DND-41 (cell line): Measurements from ENCODE around the gene NBL1.

ENCODE experiments used
- ATAC-seq: fragments of 200-7000 bp; cut with Tn5 transposase; 3 replicates; pipeline ENCODE4 v1.9.1; 2021; ENCODE audit warnings: low read depth; ENCODE audit not compliant: insufficient read depth
- DNase-seq: peaks from one replicate; pipeline ENCODE4 v3.0.0-alpha.2; 2020
- H2AFZ ChIP-seq: 2 replicates; pipeline ENCODE4 v1.6.0; 2012; ENCODE audit warnings: low read depth, low read length
- H3K27ac ChIP-seq: 2 replicates; pipeline ENCODE4 v1.5.1; 2012; ENCODE audit warnings: low read length, inconsistent platforms
- H3K27me3 ChIP-seq: fragments of 200-600 bp; sonication (generic); 2 replicates; pipeline ENCODE4 v1.6.0; 2012; ENCODE audit warnings: low read length, mild to moderate bottlenecking, inconsistent platforms; ENCODE audit not compliant: insufficient read depth, poor library complexity
- H3K36me3 ChIP-seq: 2 replicates; pipeline ENCODE4 v1.5.1; 2012; ENCODE audit warnings: low read length, inconsistent platforms; ENCODE audit not compliant: insufficient read depth
- H3K4me1 ChIP-seq: 2 replicates; pipeline ENCODE4 v1.5.1; 2012; ENCODE audit warnings: mild to moderate bottlenecking, low read length; ENCODE audit not compliant: insufficient read depth
- H3K4me2 ChIP-seq: 2 replicates; pipeline ENCODE4 v1.6.0; 2012; ENCODE audit warnings: mild to moderate bottlenecking, moderate library complexity, low read length, inconsistent platforms; ENCODE audit not compliant: insufficient read depth
- H3K4me3 ChIP-seq, 2 experiments: fragments of 200-600 bp in 1 of 2; shearing (Covaris generic) in 1 of 2; 2 replicates each; pipeline ENCODE4 v1.5.1; 2012 to 2016; ENCODE audit warnings: inconsistent platforms in 2 of 2, low read length in 2 of 2, mild to moderate bottlenecking in 2 of 2, low read depth in 1 of 2, moderate library complexity in 1 of 2
- H3K79me2 ChIP-seq: 2 replicates; pipeline ENCODE4 v1.6.0; 2012; ENCODE audit warnings: low read length, inconsistent platforms; ENCODE audit not compliant: insufficient read depth
- H3K9ac ChIP-seq: 2 replicates; pipeline ENCODE4 v1.6.0; 2012; ENCODE audit warnings: low read depth, mild to moderate bottlenecking, inconsistent platforms, low read length, moderate library complexity
- H3K9me3 ChIP-seq: 2 replicates; pipeline ENCODE4 v1.5.1; 2012; ENCODE audit warnings: low read length, moderate library complexity, mild to moderate bottlenecking, inconsistent platforms; ENCODE audit not compliant: insufficient read depth, severe bottlenecking
- H4K20me1 ChIP-seq: 2 replicates; pipeline ENCODE4 v1.6.0; 2012; ENCODE audit warnings: low read length; ENCODE audit not compliant: insufficient read depth
- CTCF ChIP-seq: IDR thresholded peaks from 2 replicates; pipeline ENCODE4 v1.5.1; 2012; ENCODE audit warnings: borderline replicate concordance, low read length, moderate library complexity, mild to moderate bottlenecking; ENCODE audit not compliant: poor library complexity, severe bottlenecking; ENCODE audit errors: extremely low read depth
- EZH2 ChIP-seq: IDR thresholded peaks from 3 replicates; pipeline ENCODE4 v1.6.1; 2012; ENCODE audit warnings: borderline replicate concordance, low read depth, mild to moderate bottlenecking, moderate library complexity, low read length, inconsistent platforms; ENCODE audit not compliant: severe bottlenecking

The NBL1 gene

GRCh38 chr1:19612530-19612929, 31.6 kb upstream of the NBL1 start:
- no peak overlapping the region for H3K9ac ChIP-seq
- no peak for ATAC-seq
- no peak for TF ChIP-seq CTCF
- TF ChIP-seq EZH2: no peak
- no peak overlapping the region for H3K27ac ChIP-seq
- H3K4me3 ChIP-seq: no peak overlapping the region
- DNase-seq: no peak
- H3K4me1 ChIP-seq: no peaks in the 10 kb centered on the region
- peaks cover 53% of the 10 kb centered on the region for H4K20me1 ChIP-seq
- H3K9me3 ChIP-seq: no peaks in the 10 kb centered on the region
- H3K79me2 ChIP-seq: peaks cover 74% of the 10 kb centered on the region
- no peak overlapping the region for H3K4me2 ChIP-seq
- H3K27me3 ChIP-seq: no peaks in the 10 kb centered on the region
- no peak overlapping the region for H2AFZ ChIP-seq
- peaks cover 24% of the 10 kb centered on the region for H3K36me3 ChIP-seq

GRCh38 chr1:19613171-19613703, 30.9 kb upstream of the NBL1 start:
- Histone ChIP-seq H3K27ac (no peak overlapping the region), H3K79me2 (peaks cover 69% of the 10 kb centered on the region)

GRCh38 chr1:19615438-19615837, 28.7 kb upstream of the NBL1 start:
- Histone ChIP-seq H3K27me3 (no peaks in the 10 kb centered on the region), H3K9me3 (no peaks in the 10 kb centered on the region), H3K4me1 (no peaks in the 10 kb centered on the region), H3K4me3 (no peak overlapping the region), H2AFZ (no peak overlapping the region), H3K27ac (no peak overlapping the region), H3K9ac (no peak overlapping the region), H3K79me2 (peaks cover 65% of the 10 kb centered on the region), H4K20me1 (peaks cover 37% of the 10 kb centered on the region), H3K36me3 (peaks cover 18% of the 10 kb centered on the region; the same call in 1 of the 2 replicates), H3K4me2 (no peak overlapping the region)
- TF ChIP-seq EZH2 (no peak), CTCF (no peak)
- DNase-seq (no peak), ATAC-seq (no peak)

More at GRCh38 chr1:19613171-19613703, 30.9 kb upstream of the NBL1 start:
- no peak overlapping the region for H3K4me2 ChIP-seq
- no peak overlapping the region for H2AFZ ChIP-seq
- H3K9ac ChIP-seq: no peak overlapping the region
- H3K36me3 ChIP-seq: peaks cover 18% of the 10 kb centered on the region
- no peak for TF ChIP-seq EZH2
- ATAC-seq (no peak), DNase-seq (no peak)
- H4K20me1 ChIP-seq: peaks cover 47% of the 10 kb centered on the region
- H3K4me3 ChIP-seq: no peak overlapping the region
- no peaks in the 10 kb centered on the region for H3K27me3 ChIP-seq
- no peaks in the 10 kb centered on the region for H3K4me1 ChIP-seq
- H3K9me3 ChIP-seq: no peaks in the 10 kb centered on the region

GRCh38 chr1:19616489-19616888, 27.6 kb upstream of the NBL1 start:
- no peak overlapping the region for H3K4me3 ChIP-seq
- no peak for ATAC-seq
- no peak overlapping the region for H3K27ac ChIP-seq
- peaks cover 18% of the 10 kb centered on the region; the same call in 1 of the 2 replicates for H3K36me3 ChIP-seq
- H3K9me3 ChIP-seq: no peaks in the 10 kb centered on the region
- no peak overlapping the region for H2AFZ ChIP-seq
- H4K20me1 ChIP-seq: peaks cover 41% of the 10 kb centered on the region
- H3K4me1 ChIP-seq: no peaks in the 10 kb centered on the region
- TF ChIP-seq EZH2 (no peak), CTCF (no peak)
- no peak overlapping the region for H3K9ac ChIP-seq
- no peaks in the 10 kb centered on the region for H3K27me3 ChIP-seq
- peaks cover 67% of the 10 kb centered on the region for H3K79me2 ChIP-seq
- DNase-seq: no peak
- H3K4me2 ChIP-seq: no peak overlapping the region
